ENCODE results near the gene HYOU1. TPM values are rescaled to one million over a fixed set of nuclear protein-coding genes. Genes with fewer than 3 reads are reported as not detected.
A peak's percentile ranks its signal among the peaks of the same experiment; 100 is the strongest.
"Not testable (repeated sequence)": the region's sequence is repeated elsewhere in the genome, so short reads cannot be mapped to it uniquely, and the experiment has no call there.

HYOU1 gene
- total and polyA plus RNA-seq, 2 experiments from 2014 or later = 48.2 to 229 TPM

- ATAC-seq = no peak
- Mint-ChIP-seq H3K4me1 (peaks cover 12% of the 10 kb centered on the region), H3K4me3 (no peak overlapping the region), H3K9me3 (no peaks in the 10 kb centered on the region), H3K27me3 (ENCODE audit: insufficient read depth, low read depth, poor library complexity) (peaks cover 9% of the 10 kb centered on the region), H3K27ac (no peak overlapping the region), H3K36me3 (ENCODE audit: low read depth) (no peaks in the 10 kb centered on the region; the same call in 2 of the 3 replicates)
- Histone ChIP-seq H3K4me3 (no peak overlapping the region), H4K20me1 (replicated peaks; ENCODE audit: insufficient read depth) (no peaks in the 10 kb centered on the region), H3K27me3 (ENCODE audit: insufficient read depth) (no peaks in the 10 kb centered on the region), H3K4me2 (no peak overlapping the region), H3K9me2 (ENCODE audit: insufficient read depth) (no peaks in the 10 kb centered on the region), H2AFZ (no peak overlapping the region), H3K79me2 (replicated peaks; ENCODE audit: insufficient read depth) (no peaks in the 10 kb centered on the region; the same call in 1 of the 2 replicates), H3K4me1 (ENCODE audit: insufficient read depth) (peaks cover 14% of the 10 kb centered on the region), H3K36me3 (ENCODE audit: insufficient read depth) (no peaks in the 10 kb centered on the region), H3K27ac (ENCODE audit: low read depth) (no peak overlapping the region), H3F3A (replicated peaks; ENCODE audit: low read depth) (peaks cover 14% of the 10 kb centered on the region; the same call in 1 of the 2 replicates)
- TF ChIP-seq POLR2AphosphoS5 (IDR thresholded peaks at IDR 0.05; ENCODE audit: low read depth) (no peak), CREB1 (CRISPR knock-in tag; IDR thresholded peaks at IDR 0.05; ENCODE audit: low read depth) (no peak)
- DNase-seq (ENCODE audit: low spot score) = no peak
These were observed 22.2 kb downstream of the HYOU1 start for GRCh38 chr11:119034813-119035212.

- not testable (repeated sequence) for H2AFZ ChIP-seq; H3K27me3 ChIP-seq (ENCODE audit: insufficient read depth); H3K27ac Mint-ChIP-seq; H3K9me2 ChIP-seq (ENCODE audit: insufficient read depth); ATAC-seq; H3K4me3 ChIP-seq; DNase-seq (ENCODE audit: low spot score); H3K27ac ChIP-seq (ENCODE audit: low read depth); H3K4me3 Mint-ChIP-seq; H3K79me2 ChIP-seq (replicated peaks; ENCODE audit: insufficient read depth); H3K36me3 ChIP-seq (ENCODE audit: insufficient read depth); H3K4me2 ChIP-seq; H3K9me3 Mint-ChIP-seq; H3K36me3 Mint-ChIP-seq (ENCODE audit: low read depth); H4K20me1 ChIP-seq (replicated peaks; ENCODE audit: insufficient read depth)
- Mint-ChIP-seq H3K27me3 (ENCODE audit: insufficient read depth, low read depth, poor library complexity) (peaks cover 19% of the 10 kb centered on the region), H3K4me1 (peaks cover 16% of the 10 kb centered on the region)
- peaks cover 14% of the 10 kb centered on the region for H3K4me1 ChIP-seq (ENCODE audit: insufficient read depth)
- H3F3A ChIP-seq (replicated peaks; ENCODE audit: low read depth) = peaks cover 12% of the 10 kb centered on the region; the same call in 1 of the 2 replicates
These were observed 23.6 kb downstream of the HYOU1 start for GRCh38 chr11:119033421-119033820.

- H3K4me3 ChIP-seq = no peak overlapping the region
- Mint-ChIP-seq H3K36me3 (ENCODE audit: low read depth) (peaks cover 23% of the 10 kb centered on the region), H3K4me1 (peaks cover 27% of the 10 kb centered on the region), H3K9me3 (no peaks in the 10 kb centered on the region; the same call in 2 of the 3 replicates), H3K4me3 (no peak overlapping the region; the same call in 2 of the 3 replicates), H3K27me3 (ENCODE audit: insufficient read depth, low read depth, poor library complexity) (peaks cover 25% of the 10 kb centered on the region), H3K27ac (no peak overlapping the region)
- no peaks in the 10 kb centered on the region; the same call in 1 of the 2 replicates for H3K36me3 ChIP-seq (ENCODE audit: insufficient read depth)
- H2AFZ ChIP-seq = peak overlapping the region; percentile 52; the same call in 1 of the 2 replicates
- H3K27me3 ChIP-seq (ENCODE audit: insufficient read depth) = no peaks in the 10 kb centered on the region
- no peak overlapping the region for H3K4me2 ChIP-seq
- no peak for ATAC-seq
- H4K20me1 ChIP-seq (replicated peaks; ENCODE audit: insufficient read depth) = no peaks in the 10 kb centered on the region
- no peaks in the 10 kb centered on the region for H3K9me2 ChIP-seq (ENCODE audit: insufficient read depth)
- H3K4me1 ChIP-seq (ENCODE audit: insufficient read depth) = peaks cover 14% of the 10 kb centered on the region
- H3K27ac ChIP-seq (ENCODE audit: low read depth) = no peak overlapping the region
- DNase-seq (ENCODE audit: low spot score) = no peak
- peaks cover 12% of the 10 kb centered on the region; the same call in 1 of the 2 replicates for H3F3A ChIP-seq (replicated peaks; ENCODE audit: low read depth)
- TF ChIP-seq NANOG (IDR thresholded peaks at IDR 0.05; ENCODE audit: borderline replicate concordance) (no peak), JUNB (IDR thresholded peaks at IDR 0.05; ENCODE audit: unreplicated experiment) (no peak), EZH2phosphoT487 (IDR thresholded peaks at IDR 0.05; ENCODE audit: unreplicated experiment) (no peak), STAT1 (IDR thresholded peaks at IDR 0.05; ENCODE audit: unreplicated experiment) (no peak)
- peaks cover 8% of the 10 kb centered on the region for H3K79me2 ChIP-seq (replicated peaks; ENCODE audit: insufficient read depth)
These were observed 25.1 kb downstream of the HYOU1 start for GRCh38 chr11:119031912-119032280.
